GM08714 (cell line): ENCODE data around the gene POLR1A.

Experiments
- H3K4me3 ChIP-seq: fragments of 200-500 bp; sonication (Bioruptor generic); 2 replicates; pipeline ENCODE4 v1.5.1; 2014; ENCODE audit warnings: mild to moderate bottlenecking, low read length, inconsistent platforms
- ZNF274 ChIP-seq: IDR thresholded peaks from 2 replicates; pipeline ENCODE4 v1.6.1; 2012; ENCODE audit warnings: mild to moderate bottlenecking, low read depth, low read length

The POLR1A gene

DNA sequence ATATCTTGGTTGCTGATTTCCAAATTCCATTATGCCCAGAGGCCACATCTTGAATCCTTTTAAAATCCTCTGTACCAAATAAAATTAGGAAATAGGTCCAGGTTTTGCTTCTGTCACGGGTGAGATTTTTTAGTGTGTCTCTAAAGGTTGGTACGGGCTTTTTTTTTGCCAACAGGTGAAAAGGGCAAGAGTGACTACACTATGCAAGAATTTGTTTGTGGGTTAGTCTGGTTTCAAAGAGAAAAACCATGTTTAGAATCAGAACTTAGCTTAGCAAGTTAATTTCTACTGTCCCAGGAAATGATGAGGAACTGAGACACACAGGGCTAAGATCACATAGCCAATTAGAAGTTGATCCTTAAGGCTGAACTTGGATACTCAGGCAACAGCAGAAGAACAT lies 41.7 kb downstream of the POLR1A start:
- no peak overlapping the region for H3K4me3 ChIP-seq
- TF ChIP-seq ZNF274: no peak

DNA sequence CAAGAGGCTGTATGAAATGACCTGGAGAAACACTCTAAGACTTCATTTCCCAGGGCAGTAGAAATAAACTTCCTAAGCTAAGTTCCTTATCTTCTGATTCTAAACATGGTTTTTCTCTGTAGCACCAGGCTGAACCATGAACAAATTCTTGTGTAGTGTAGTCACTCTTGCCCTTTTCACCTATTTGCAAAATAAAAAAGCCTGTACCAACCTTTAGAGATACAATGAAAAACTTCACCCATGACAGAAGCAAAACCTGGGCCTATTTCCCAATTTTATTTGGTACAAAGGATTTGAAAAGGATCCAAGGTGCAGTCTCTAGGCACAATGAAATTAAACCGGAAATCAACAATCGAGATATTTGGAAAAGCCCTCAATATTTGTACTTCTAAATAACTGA lies 43.6 kb downstream of the POLR1A start:
- TF ChIP-seq ZNF274: no peak
- H3K4me3 ChIP-seq: no peak overlapping the region

DNA sequence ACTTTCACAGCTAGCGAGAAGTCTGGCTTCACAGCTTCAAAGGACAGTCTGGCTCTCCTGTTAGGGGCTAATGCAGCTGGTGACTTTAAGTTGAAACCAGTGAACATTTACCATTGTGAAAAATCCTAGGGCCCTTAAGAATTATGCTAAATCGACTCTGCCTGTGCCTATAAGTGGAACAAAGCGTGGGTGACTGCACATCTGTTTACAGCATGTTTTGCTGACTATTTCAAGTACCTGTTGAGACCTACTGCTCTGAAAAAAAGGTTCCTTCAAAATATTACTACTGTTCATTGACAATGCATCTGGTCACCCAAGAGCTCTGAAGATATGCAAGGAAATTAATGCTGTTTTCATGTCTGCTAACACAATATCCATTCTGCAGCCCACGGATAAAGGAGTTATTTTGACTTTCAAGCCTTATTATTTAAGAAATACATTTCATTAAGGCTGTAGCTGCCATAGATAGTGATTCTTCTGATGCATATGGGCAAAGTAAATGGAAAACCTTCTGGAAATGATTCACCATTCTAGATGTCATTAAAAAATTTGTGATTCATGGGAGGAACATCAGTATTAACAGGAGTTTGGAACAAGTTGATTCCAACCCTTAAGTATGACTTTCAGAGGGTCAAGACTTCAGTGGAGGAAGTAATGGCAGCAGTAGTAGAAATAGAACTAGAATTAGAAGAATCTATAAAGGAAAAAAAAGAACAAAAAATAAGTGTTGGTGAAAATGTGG lies 48.9 kb downstream of the POLR1A start:
- no peak for TF ChIP-seq ZNF274
- H3K4me3 ChIP-seq: no peak overlapping the region

DNA sequence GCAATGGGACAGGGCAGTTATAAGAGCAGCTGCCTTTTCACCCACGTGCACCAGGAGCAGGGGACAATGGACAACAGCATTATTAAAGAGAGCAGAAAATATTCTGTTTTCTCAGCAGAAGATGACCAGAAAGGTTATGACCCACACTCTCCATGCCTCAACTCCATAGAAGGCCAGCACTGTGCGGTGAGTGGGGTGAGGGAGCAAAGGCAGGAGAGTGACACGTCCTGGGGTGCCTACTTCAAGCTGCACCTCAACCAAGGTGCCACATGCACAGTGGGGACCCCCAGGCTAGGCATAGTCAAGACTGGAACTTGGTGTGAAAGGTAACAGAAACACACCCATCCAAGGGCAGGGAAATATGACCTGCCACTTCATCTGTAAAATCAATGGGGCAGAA lies 50.4 kb downstream of the POLR1A start:
- no peak for TF ChIP-seq ZNF274
- H3K4me3 ChIP-seq: no peak overlapping the region

DNA sequence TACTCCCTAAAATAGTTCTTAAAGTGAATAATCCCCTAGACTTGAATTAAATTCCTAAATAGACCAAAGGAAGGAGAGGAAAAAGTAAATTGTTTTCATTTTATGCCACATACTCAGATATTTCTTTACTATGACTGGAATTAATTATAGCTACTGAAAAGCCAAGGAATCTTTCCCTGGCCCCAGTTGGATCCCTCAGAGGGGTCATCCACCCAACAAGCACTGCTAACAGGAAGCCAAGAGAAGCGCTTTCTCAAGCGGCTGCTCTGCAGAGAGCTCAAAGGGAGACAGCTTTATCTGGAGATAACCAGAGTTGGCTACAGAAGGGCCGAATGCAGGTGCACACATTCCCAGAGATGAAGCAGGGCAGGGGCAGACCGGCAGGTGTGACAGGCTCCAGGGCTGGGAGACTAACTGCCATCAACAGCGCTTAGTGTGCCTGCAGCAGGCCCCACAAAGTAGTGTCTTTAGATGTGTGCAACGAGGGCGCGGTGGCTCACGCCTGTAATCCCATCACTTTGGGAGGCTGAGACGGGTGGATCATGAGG lies 51.1 kb downstream of the POLR1A start:
- H3K4me3 ChIP-seq: no peak overlapping the region
- no peak for TF ChIP-seq ZNF274

DNA sequence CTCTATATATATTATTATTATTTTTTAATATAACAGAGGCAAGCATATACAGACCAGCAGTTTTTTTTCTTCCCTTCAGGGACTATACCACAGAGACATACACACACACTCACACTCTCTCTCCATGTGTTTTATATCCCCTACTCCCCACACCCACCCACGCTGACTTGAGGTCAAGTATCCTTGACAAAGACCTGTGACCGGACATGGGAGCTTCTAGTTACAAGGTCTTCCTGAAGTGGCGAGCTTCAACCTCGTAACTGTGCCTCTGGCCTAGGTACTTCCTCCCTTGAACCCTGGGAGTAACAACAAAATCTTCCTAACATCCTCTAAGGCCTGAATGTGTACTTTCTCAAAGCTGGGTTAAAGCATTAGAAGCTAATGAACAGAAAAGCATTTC lies 52.5 kb downstream of the POLR1A start:
- H3K4me3 ChIP-seq: no peak overlapping the region
- TF ChIP-seq ZNF274: no peak

DNA sequence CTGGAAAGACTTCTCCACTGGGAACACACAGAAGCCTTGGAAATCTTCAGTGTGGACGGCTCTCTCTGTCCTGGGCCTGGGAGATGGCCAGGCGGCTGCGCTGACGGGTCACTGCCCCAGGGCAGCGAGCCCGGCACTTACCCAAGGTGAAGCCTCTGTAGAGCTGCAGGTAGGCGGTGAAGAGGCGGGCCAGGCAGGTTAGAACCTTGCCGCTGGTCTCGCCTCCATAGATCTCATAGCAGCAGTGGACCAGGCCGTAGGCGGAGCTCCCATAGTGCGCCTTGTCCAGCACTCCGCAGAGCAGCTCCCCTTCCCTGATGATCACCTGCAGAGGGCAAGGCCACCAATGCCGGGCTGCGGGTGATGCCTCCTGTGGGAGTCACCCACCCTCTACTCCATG lies 53.0 kb downstream of the POLR1A start:
- no peak overlapping the region for H3K4me3 ChIP-seq
- no peak for TF ChIP-seq ZNF274

DNA sequence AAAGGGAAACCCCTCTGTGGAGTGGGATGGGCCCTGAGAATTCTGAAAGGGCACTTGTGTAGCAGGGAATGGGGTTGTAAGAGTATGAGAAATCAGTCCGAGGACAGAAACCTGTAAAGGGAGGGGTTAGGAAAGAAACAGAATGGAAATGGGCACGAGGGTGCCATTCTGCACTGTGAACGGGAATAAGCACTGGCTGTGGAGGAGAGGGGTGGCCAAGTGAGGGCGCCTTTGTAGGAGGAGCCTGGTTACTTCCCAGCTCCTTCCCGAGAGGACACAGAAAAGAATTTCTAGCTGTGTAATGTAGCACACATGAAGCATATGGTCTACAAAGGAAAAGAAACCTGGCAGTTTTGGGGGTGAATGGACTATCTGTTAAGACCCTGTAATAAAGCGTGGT lies 53.4 kb downstream of the POLR1A start:
- H3K4me3 ChIP-seq: no peak overlapping the region
- TF ChIP-seq ZNF274: no peak

DNA sequence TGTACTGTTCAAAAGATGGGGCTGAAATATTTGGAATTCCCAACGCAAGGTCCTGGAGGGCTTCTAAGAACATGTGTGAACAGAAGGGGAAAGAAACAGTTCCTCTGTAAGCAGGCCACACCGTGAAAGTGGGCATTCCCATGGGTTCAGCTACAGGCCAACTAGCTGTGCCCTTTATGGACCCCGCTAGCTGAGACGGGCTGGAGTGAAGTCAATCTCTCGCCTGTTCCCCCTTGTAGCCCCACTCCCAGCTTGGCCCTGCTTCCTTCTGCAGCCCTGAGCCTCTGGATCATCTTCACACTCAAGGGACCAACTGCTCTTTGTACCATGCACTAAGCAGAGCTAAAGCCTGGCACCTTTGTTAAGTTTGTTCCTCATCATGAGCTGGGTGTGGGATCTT lies 55.4 kb downstream of the POLR1A start:
- no peak for TF ChIP-seq ZNF274
- H3K4me3 ChIP-seq: no peak overlapping the region

DNA sequence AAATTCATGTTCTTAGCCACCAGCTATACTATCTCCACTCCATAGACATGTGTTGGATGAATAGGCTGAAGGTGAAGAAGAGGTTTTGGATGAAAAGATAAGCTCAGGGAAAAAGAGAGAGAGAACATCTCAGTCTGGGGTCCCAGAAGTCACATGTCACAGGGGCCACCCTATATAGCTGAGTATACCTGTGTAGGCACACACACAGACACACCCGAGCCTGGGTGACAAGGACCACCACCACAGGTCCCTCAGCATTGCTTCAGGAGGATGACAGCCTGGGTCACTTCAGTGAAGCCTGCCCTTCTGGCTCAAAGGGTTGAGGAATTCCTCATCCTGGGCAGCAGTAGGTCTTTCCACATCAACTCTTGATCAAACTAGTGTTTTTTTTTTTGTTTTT lies 56.2 kb downstream of the POLR1A start:
- no peak overlapping the region for H3K4me3 ChIP-seq
- TF ChIP-seq ZNF274: no peak

DNA sequence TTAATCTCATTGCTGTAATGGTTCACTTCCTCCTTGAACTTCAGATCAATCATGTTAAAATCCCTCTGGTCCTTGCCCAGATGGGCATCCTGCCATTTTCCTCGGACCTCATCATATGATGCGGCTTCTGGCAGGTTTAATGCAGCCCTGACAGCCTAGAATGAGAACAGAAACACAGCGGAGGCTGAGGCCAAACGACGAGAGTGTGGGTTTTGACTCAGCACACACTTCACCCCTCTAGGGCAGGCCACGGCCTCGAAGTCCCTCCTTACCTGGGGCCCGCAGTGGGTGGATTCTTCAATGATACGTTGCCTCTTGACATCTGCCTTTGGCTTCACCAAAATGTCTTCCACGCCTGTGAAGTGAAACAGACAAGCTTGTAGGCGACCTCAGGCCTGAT lies 56.8 kb downstream of the POLR1A start:
- TF ChIP-seq ZNF274: no peak
- H3K4me3 ChIP-seq: no peak overlapping the region

DNA sequence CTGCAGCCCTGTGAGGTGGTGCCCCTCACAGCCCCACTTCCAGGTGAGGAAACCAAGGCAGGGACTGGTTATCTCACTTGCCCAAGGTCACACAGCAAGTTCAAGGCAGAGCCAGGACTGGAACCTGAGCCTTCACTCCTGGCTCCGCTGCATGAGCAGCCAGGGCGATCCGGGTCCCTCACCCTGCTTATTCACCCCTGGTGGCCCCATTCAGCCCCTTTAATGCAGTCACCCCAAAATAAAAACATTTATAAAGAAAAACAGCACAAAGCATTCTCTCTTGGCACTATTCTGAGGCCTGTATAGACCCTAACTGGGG lies 57.3 kb downstream of the POLR1A start:
- no peak for TF ChIP-seq ZNF274
- H3K4me3 ChIP-seq: no peak overlapping the region

DNA sequence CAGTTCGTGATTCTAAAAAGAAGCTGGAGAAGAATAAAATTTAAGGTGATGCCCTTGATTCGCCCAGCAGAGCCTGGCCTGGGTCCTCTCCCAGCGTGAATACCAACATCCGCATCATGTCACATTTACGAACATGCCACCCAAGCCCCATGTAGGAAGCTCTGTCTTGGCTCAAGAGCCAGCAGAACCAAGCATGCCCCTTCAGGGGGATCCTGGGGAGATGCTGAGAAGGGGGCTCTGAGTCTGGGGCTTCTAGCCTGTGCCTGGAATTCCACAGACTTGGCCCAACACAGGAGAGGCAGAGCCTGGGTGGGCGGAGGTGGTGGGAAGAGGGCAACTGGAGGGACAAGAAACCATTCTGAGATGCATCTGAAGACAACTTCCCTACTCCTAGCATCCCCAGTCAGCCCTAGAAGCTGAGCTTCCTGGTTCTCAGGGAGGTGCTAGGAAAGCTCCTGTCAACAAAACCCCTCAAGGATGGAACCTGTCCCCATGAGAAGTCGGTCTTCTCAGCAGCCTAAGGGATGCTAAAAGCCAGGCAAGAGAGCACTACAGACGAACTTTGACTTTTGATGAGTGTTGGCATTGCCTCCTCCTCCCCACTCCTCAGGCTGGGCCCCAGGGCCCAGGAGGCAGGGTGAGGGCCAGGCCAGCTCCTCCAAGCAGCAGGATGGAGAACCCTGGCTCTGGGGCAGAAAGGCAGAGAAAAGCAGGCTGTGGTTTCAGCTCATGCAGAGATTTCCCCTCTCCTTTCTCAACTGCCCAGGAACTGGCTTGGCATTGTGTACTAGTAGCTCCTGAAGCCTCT lies 57.9 kb downstream of the POLR1A start:
- no peak overlapping the region for H3K4me3 ChIP-seq
- no peak for TF ChIP-seq ZNF274

DNA sequence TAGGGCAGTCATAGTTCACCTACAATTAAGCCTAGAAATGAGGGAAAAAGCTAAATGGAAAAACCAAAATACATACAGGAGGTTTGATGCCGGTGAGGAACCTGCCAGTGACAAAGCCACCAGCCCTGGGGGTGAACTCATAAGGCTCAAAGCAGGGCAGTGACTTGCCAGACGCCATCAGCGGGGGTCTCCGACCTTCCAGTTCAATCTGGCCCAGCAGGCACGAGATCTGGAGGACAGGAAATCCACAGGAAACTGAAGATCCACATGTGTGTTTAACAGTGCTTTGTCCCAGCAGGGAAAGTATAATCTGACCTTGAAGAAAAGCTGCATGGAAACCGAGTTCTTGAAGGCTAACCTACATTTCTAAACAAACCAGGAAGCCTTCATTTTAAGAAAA lies 60.1 kb downstream of the POLR1A start:
- no peak for TF ChIP-seq ZNF274
- no peak overlapping the region for H3K4me3 ChIP-seq

DNA sequence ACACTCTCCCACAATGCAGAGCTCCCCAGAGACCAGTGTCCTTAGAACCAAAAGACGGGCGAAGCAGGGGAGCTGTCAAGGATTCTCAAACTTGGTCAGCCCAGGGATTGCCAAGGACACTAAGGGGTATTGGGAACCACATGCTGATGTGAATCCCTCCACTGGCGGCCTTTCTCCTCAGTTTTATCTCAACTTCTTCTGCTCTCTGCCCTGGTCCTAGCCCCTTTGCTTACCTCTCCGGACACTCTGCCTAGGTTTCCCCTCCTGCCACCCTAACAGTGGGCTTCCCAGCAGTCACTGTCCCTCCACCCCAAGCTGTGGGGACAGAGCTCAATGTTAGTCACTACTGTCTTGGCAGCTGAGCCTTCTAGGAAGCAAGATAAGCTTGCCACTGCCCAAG lies 61.1 kb downstream of the POLR1A start:
- no peak overlapping the region for H3K4me3 ChIP-seq
- TF ChIP-seq ZNF274: no peak
